ENCODE measurements around the gene ZBTB7C.

Gene ZBTB7C

DNA sequence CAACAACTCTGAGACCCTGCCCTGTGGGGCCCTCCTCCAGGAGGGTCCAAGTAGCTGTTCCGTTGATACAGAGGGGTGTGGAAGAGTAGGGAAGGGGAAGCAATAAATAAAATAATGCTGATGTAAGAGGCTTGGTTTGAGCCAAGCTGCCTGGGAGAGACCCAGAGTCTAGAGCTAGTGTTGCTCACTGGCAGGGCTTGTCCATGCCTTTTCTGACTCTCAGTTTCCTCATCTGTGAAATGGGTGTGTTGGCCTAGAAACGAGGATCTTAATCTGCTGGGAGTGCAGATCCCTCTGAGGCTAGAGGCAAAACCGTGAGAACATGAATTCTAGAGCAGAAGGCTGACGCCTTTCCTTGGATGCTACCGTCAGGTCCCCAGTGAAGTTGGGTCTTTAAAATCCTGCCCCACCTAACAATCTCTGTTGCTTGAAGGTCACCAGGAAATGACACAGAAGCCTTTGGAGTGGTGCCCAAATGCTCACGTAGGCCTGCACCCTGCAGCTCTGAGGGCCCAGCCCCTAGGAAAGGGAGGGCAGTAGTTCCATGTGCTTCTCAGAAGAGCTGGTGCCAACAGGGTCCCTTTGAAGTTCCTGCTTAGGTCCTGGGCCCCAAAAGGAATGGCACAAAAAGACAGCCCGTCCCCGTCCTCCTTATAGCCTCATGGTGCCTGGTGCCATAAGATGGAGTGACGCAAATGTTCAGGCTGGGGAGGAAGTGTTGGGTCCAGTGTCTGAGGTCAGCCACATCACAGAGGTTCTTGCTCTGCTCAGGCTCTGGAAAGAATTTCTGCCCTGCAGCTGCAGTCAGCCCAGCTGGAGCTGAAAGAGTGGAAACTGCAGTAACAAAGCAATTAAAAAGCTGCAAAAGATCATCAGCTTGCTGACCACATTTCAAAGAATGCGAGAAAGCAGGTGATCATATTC, 405.5 kb downstream of the ZBTB7C start:
- no peak for DNase-seq

GRCh38 chr18:48002933-48003365, 406.2 kb downstream of the ZBTB7C start:
- no peak for DNase-seq

- DNase-seq, result no peak
These were observed 408.5 kb downstream of the ZBTB7C start for GRCh38 chr18:48000701-48001100.

DNA sequence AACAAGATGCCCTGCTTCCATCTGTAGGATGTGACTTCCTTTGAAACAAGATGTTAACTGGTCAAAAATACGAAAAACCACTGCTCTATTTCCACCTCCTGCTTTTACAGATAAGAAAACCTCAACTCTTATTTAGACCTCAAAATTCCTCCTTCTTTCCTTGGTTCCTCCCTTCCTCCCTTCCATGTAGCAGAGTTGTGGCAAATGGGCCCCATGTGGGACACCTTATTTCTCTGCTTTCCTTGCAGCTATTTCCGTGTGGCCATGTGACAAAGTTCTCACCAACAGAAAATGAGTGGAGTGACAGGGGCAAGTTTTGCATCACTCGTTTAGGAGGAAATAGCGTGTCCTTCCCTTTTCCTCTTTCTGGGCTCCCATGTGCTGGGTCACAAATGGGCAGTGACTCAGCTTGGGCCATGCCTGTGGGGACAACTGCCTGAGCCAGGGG, 409.4 kb downstream of the ZBTB7C start:
- DNase-seq, result no peak

DNA sequence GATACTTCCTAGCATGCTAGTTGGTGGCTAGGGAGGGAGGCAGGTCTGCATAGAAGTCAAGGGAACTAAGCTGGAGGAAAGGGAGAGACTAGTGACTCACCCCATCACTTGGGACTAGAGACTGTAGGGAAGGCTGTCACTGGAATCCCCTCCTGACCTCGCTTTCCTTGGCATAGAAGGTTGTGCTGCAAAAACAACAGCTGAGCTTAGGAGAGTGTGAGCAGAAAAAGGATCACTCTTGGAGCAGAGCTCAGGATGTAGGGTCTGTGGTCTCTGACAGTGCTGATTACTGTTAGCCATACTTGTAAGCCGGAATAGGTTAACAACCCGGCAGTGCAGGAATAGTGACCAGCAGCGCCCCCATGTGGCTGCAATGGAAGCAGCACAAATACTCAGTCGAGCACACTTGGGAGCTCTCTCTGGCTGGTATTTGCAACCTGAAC, 411.8 kb downstream of the ZBTB7C start:
- DNase-seq, result no peak

- DNase-seq, result no peak
These were observed 413.1 kb downstream of the ZBTB7C start for GRCh38 chr18:47996091-47996541.

GRCh38 chr18:47995654-47996053, 413.5 kb downstream of the ZBTB7C start:
- DNase-seq, result no peak

DNA sequence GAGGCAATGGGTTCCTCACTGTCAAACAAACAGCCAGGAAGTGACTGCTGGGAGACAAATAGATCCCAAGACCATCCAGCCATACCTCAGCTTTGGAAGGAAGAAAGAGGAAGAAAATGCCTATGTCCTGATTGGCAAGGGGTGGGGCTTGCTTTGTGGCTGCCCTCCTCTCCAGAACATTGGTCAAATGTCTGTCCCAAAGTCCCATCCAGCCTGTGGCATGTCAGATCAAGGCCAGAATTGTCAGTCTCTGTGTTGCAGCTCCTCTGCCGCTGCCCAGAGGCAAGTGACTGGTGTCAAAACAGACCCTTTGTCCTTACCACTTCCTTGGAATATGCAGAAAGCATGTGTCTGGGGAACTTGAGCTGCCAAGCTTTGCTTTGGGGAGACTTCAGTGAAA, 415.8 kb downstream of the ZBTB7C start:
- DNase-seq, result no peak

DNA sequence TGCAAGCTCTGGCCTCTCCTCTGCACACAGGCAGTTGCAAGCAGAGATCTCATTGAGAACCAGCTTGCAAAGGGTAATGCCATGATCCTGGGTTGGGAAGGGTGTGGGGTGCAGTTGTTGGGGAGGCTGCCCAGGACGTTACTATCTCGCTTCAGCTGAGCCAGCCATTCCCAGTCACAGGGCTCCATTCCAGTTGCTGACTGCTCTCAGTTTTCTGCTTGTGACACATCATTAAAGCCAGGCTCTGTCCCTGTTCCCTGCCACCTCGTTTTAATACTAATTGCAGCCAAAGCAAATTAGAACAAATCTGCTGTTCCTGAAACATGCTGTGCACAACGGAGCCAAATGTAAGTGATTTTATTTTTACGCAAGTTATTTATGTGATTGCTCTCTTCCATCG, 416.2 kb downstream of the ZBTB7C start:
- DNase-seq, result no peak

DNA sequence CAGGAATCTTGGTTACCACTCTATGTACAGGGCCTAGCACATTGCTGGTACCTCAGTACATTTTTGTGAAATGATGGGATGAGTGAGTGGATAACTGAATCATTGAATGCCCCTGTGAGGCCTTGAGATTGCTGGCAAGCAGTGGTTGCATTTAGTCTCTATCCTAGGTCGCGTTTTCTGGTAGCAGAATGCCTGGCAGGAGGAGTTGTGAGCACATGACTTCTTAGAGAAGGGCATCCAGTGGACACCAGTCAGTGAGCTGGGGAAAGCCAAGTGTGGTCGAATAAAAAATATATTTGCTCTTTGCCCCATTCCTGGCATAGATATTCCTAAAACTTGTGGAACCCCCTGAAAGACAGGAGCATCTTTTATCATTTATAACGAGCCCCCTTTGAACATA, 416.9 kb downstream of the ZBTB7C start:
- DNase-seq, result no peak

GRCh38 chr18:47990981-47991380, 418.2 kb downstream of the ZBTB7C start:
- no peak for DNase-seq

- DNase-seq, result no peak
These were observed 421.8 kb downstream of the ZBTB7C start for GRCh38 chr18:47987388-47987699.

DNA sequence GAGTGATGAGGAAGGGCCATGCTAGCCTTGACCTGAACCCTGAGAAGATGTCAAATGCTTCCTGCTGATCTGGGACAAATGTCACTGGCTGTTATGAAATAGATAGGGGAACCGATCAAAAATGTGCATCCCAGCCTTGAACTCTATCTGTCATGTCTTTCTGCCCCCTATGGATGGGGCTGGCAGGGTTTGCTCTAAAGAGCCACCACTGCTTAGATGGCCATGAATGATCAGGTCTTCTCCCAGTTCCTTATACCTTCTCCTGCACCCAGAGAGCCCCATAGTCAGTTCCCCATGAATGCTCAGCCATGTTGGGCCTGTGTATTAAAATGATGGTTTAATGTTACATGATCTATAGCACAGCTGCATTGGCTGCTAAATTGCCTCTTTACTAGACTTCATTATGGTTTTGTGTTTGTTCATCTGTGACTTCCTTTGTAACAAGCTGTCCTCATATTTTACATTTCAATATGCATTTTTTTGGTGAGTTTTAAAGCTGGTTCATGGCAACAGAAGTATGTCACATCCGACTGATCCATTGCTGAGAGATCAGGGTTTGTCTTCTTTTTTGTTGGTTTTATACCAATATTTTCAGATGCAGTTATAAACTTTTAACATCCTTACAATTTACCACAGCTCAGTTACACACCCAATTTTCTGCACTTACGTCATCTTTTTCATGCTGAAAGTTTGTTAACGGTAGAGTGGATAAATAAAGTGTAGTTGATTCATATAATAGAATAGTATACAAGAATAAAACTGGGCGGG, 422.4 kb downstream of the ZBTB7C start:
- no peak for DNase-seq

DNA sequence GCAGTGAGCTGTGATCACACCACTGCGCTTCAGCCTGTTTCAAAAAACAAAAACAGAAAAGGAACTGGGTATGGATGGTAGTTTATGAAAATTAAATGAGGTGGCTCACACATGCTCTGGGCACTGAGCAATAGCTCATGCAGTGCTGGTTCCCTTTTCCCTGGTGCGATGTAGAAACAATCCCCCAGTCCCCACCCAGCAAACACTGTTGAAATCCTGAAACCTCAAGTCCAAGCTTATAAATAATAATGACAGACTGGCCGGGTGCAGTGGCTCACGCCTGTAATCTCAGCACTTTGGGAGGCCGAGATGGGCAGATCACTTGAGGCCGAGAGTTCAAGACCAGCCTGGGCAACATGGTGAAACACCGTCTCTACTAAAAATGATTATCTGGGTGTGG, 423.3 kb downstream of the ZBTB7C start:
- DNase-seq, result no peak

DNA sequence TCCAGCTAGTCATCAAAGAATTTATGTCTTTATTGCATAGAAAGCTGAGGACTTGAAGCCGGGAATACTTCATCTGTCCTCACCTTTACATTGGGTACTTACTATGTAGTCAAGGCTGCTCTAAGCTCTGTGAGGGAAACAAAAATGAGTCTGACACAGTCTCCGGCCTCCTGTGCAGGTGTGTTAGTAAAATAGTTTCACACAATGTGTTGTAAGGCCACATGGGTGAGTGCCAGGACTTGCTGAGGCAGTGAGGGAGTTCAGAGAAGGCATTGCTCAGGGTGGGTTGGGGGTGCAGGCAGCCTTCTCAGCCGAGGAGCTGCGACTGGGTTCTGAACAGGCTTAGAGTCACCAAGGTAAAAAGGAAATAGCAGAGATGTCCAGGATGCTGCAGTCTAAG, 424.2 kb downstream of the ZBTB7C start:
- no peak for DNase-seq

GRCh38 chr18:47983946-47984345, 425.2 kb downstream of the ZBTB7C start:
- DNase-seq, result no peak

- no peak for DNase-seq
These were observed 426.1 kb downstream of the ZBTB7C start for GRCh38 chr18:47983055-47983454.

DNA sequence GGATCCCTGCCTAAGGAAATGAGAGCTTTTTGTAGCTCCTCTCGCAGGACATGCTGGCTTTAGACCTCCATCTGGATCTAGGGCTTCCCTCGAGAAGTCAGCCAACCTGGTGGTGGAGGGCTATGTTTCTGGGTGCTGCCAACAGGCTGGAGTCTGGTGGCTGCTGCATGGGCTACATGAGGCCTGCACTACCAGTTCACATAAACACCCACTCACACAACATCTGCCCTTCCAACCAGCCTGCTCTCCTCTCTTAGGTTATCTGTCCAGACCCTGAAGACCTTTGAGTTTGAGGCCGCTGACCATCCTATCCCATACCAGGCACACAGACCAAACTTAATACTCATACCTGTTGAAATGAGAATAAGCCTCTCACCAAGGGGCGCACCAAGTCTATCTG, 427.4 kb downstream of the ZBTB7C start:
- no peak for DNase-seq

- no peak for DNase-seq
These were observed 427.9 kb downstream of the ZBTB7C start for GRCh38 chr18:47981320-47981719.

- DNase-seq, result no peak
These were observed 429.5 kb downstream of the ZBTB7C start for GRCh38 chr18:47979611-47980200.

- DNase-seq, result no peak
These were observed 430.6 kb downstream of the ZBTB7C start for GRCh38 chr18:47978603-47979002.

DNA sequence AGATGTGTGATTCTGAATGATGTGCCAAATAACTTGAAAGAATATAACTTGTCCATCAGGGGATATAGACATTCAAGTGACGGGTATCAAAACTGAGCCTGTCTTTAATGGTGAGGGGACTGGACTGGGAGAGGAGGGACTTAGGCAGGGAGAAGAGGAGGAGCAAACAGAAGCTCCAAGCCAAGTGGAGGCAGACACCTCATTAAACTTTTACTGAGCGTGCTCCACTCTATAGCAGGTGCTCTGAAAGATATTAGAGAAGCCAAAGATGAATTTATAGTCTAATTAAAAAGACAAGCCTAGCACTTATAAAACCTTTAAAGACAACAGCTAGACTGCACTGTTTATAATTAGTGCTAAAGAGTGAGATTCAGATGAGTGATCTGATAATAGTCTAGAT, 431.0 kb downstream of the ZBTB7C start:
- DNase-seq, result no peak
